DND-41 (cell line): ENCODE data around the gene CHMP4A.

Experiments used
- ATAC-seq: fragments of 200-7000 bp; cut with Tn5 transposase; 3 replicates; pipeline ENCODE4 v1.9.1; 2021; ENCODE audit warnings: low read depth; ENCODE audit not compliant: insufficient read depth
- DNase-seq: peaks from one replicate; pipeline ENCODE4 v3.0.0-alpha.2; 2020
- H2AFZ ChIP-seq: 2 replicates; pipeline ENCODE4 v1.6.0; 2012; ENCODE audit warnings: low read depth, low read length
- H3K27ac ChIP-seq: 2 replicates; pipeline ENCODE4 v1.5.1; 2012; ENCODE audit warnings: low read length, inconsistent platforms
- H3K27me3 ChIP-seq: fragments of 200-600 bp; sonication (generic); 2 replicates; pipeline ENCODE4 v1.6.0; 2012; ENCODE audit warnings: low read length, mild to moderate bottlenecking, inconsistent platforms; ENCODE audit not compliant: insufficient read depth, poor library complexity
- H3K36me3 ChIP-seq: 2 replicates; pipeline ENCODE4 v1.5.1; 2012; ENCODE audit warnings: low read length, inconsistent platforms; ENCODE audit not compliant: insufficient read depth
- H3K4me1 ChIP-seq: 2 replicates; pipeline ENCODE4 v1.5.1; 2012; ENCODE audit warnings: mild to moderate bottlenecking, low read length; ENCODE audit not compliant: insufficient read depth
- H3K4me2 ChIP-seq: 2 replicates; pipeline ENCODE4 v1.6.0; 2012; ENCODE audit warnings: mild to moderate bottlenecking, moderate library complexity, low read length, inconsistent platforms; ENCODE audit not compliant: insufficient read depth
- H3K4me3 ChIP-seq, 2 experiments: fragments of 200-600 bp in 1 of 2; shearing (Covaris generic) in 1 of 2; 2 replicates each; pipeline ENCODE4 v1.5.1; 2012 to 2016; ENCODE audit warnings: inconsistent platforms in 2 of 2, low read length in 2 of 2, mild to moderate bottlenecking in 2 of 2, low read depth in 1 of 2, moderate library complexity in 1 of 2
- H3K79me2 ChIP-seq: 2 replicates; pipeline ENCODE4 v1.6.0; 2012; ENCODE audit warnings: low read length, inconsistent platforms; ENCODE audit not compliant: insufficient read depth
- H3K9ac ChIP-seq: 2 replicates; pipeline ENCODE4 v1.6.0; 2012; ENCODE audit warnings: low read depth, mild to moderate bottlenecking, inconsistent platforms, low read length, moderate library complexity
- H3K9me3 ChIP-seq: 2 replicates; pipeline ENCODE4 v1.5.1; 2012; ENCODE audit warnings: low read length, moderate library complexity, mild to moderate bottlenecking, inconsistent platforms; ENCODE audit not compliant: insufficient read depth, severe bottlenecking
- H4K20me1 ChIP-seq: 2 replicates; pipeline ENCODE4 v1.6.0; 2012; ENCODE audit warnings: low read length; ENCODE audit not compliant: insufficient read depth
- EZH2 ChIP-seq: IDR thresholded peaks from 3 replicates; pipeline ENCODE4 v1.6.1; 2012; ENCODE audit warnings: borderline replicate concordance, low read depth, mild to moderate bottlenecking, moderate library complexity, low read length, inconsistent platforms; ENCODE audit not compliant: severe bottlenecking
- TF ChIP-seq, protein P1 (sequence below): IDR thresholded peaks from 2 replicates; pipeline ENCODE4 v1.5.1; 2012; ENCODE audit warnings: borderline replicate concordance, low read length, moderate library complexity, mild to moderate bottlenecking; ENCODE audit not compliant: poor library complexity, severe bottlenecking; ENCODE audit errors: extremely low read depth

Gene CHMP4A

GRCh38 chr14:24181371-24182077 lies 31.8 kb downstream of the CHMP4A start:
- no peak for DNase-seq
- Histone ChIP-seq H3K4me2 (no peak overlapping the region), H3K36me3 (peaks cover 82% of the 10 kb centered on the region)

GRCh38 chr14:24179961-24180796 lies 33.1 kb downstream of the CHMP4A start:
- no peak overlapping the region for H3K9ac ChIP-seq
- TF ChIP-seq, protein P1, sequence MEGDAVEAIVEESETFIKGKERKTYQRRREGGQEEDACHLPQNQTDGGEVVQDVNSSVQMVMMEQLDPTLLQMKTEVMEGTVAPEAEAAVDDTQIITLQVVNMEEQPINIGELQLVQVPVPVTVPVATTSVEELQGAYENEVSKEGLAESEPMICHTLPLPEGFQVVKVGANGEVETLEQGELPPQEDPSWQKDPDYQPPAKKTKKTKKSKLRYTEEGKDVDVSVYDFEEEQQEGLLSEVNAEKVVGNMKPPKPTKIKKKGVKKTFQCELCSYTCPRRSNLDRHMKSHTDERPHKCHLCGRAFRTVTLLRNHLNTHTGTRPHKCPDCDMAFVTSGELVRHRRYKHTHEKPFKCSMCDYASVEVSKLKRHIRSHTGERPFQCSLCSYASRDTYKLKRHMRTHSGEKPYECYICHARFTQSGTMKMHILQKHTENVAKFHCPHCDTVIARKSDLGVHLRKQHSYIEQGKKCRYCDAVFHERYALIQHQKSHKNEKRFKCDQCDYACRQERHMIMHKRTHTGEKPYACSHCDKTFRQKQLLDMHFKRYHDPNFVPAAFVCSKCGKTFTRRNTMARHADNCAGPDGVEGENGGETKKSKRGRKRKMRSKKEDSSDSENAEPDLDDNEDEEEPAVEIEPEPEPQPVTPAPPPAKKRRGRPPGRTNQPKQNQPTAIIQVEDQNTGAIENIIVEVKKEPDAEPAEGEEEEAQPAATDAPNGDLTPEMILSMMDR: no peak
- TF ChIP-seq EZH2: no peak
- no peaks in the 10 kb centered on the region; the same call in 1 of the 2 replicates for H3K4me1 ChIP-seq
- H3K36me3 ChIP-seq: peaks cover 69% of the 10 kb centered on the region
- H4K20me1 ChIP-seq: peaks cover 14% of the 10 kb centered on the region; the same call in 1 of the 2 replicates
- DNase-seq (no peak), ATAC-seq (no peak)
- no peaks in the 10 kb centered on the region for H3K79me2 ChIP-seq
- H2AFZ ChIP-seq: no peak overlapping the region
- no peaks in the 10 kb centered on the region for H3K27me3 ChIP-seq
- no peak overlapping the region for H3K4me3 ChIP-seq
- no peaks in the 10 kb centered on the region for H3K9me3 ChIP-seq
- H3K4me2 ChIP-seq: no peak overlapping the region
- no peak overlapping the region for H3K27ac ChIP-seq

More at GRCh38 chr14:24181371-24182077, 31.8 kb downstream of the CHMP4A start:
- peaks cover 15% of the 10 kb centered on the region; the same call in 1 of the 2 replicates for H4K20me1 ChIP-seq
- H3K27ac ChIP-seq: no peak overlapping the region
- H3K27me3 ChIP-seq: no peaks in the 10 kb centered on the region
- peaks cover under 1% of the 10 kb centered on the region; the same call in 1 of the 2 replicates for H3K79me2 ChIP-seq
- no peak overlapping the region for H3K4me3 ChIP-seq
- H3K4me1 ChIP-seq: no peaks in the 10 kb centered on the region; the same call in 1 of the 2 replicates
- H3K9me3 ChIP-seq: no peaks in the 10 kb centered on the region
- H2AFZ ChIP-seq: no peak overlapping the region
- TF ChIP-seq EZH2: no peak
- TF ChIP-seq, protein P1: no peak
- H3K9ac ChIP-seq: no peak overlapping the region
- no peak for ATAC-seq

DNA sequence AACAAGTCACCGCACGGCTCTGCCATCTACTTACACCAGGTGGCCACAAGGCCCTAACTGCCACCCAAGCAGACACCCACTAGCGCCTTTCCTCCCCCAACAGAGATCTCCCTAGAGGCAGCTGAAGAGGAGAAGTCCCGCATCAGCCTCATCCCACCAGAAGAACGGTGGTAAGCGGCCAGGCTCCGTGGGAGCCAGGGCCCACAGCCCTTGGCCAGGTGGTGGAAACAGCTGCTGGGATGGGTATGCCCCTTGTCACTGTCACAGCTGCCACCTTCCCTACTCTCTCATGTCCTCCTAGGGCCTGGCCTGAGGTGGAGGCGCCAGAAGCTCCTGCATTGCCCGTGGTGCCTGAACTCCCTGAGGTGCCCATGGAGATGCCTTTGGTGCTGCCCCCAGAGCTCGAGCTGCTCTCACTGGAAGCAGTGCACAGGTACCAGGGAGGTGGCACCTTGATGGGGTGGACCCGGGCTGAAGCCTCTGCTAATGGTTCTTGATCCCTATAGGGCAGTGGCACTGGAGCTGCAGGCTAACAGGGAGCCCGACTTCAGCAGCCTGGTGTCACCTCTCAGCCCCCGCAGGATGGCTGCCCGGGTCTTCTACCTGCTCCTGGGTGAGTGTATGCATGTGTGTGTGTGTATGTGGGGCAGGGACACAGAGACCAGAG lies 33.9 kb downstream of the CHMP4A start:
- H3K9ac ChIP-seq: no peak overlapping the region
- H2AFZ ChIP-seq: no peak overlapping the region
- no peak overlapping the region for H3K4me3 ChIP-seq
- peak; percentile 22; the same call in 1 of the 3 replicates for ATAC-seq
- H4K20me1 ChIP-seq: peaks cover 14% of the 10 kb centered on the region; the same call in 1 of the 2 replicates
- no peaks in the 10 kb centered on the region for H3K9me3 ChIP-seq
- H3K36me3 ChIP-seq: peaks cover 61% of the 10 kb centered on the region
- H3K4me2 ChIP-seq: no peak overlapping the region
- no peaks in the 10 kb centered on the region for H3K27me3 ChIP-seq
- no peak for TF ChIP-seq EZH2
- TF ChIP-seq, protein P1: no peak
- no peaks in the 10 kb centered on the region; the same call in 1 of the 2 replicates for H3K4me1 ChIP-seq
- H3K27ac ChIP-seq: no peak overlapping the region
- H3K79me2 ChIP-seq: no peaks in the 10 kb centered on the region
- no peak for DNase-seq
